HL-60/S4 treated with retinoic acid at 250 ng/mL for 4 days and 3 days (cell line): ENCODE measurements around the gene GPR146.
"Not testable (repeated sequence)": the region's sequence is repeated elsewhere in the genome, so short reads cannot be mapped to it uniquely, and the experiment has no call there.

Source experiments
- in situ Hi-C: fragments of 300-500 bp; cut with MboI; formaldehyde crosslinking; loops from 2 replicates; pipeline ENCODE4 v1.7.0; 2022; ENCODE audit warnings: low sequenced_read_pairs

The GPR146 gene

DNA sequence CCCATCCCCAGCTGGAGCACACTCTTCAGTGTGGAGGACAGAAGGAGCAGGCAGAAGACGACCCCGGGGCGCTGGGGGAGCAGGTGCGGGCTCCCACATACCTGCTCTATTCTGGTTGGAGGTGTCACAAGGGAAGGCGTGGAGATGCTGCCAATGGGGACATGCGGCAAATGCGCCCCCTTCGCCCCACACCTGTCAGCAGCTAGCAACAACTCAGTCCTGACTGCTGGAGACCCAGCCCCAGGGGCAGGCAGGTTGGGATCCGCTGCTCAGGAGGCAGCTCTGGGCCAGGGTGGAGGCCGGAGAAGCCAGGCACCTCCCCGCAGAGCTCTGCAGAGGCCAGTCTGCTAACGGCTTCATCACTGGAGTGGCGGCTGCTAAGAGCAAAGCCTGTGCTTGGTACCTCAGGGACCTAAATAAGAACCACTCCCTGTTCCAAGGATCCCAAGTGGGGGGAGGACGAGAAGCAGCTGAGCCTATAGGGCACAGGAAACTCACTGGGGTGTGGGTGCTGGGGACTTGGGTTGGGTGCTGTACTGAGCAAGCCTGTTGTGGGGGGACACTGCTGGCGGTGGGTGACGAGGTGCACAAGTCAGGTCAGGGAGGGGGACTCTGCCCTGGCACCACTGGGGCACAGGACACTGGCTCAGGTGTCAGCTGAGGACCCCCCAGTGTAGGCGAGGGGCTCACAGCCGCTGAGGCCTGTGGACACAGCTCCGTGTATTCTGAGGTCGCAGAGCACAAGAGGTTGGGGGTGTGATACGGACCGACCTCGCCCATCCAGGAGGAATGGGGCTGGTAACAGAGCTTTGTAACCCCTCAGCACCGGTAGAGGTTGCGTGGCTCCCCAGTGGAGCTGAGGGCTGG is 19.2 kb upstream of the GPR146 start:
- in situ Hi-C loops, result no loop called here

GRCh38 chr7:1025743-1026581 is 18.4 kb upstream of the GPR146 start:
- in situ Hi-C loops, result no loop called here

- in situ Hi-C loops, result no loop called here
These were observed 17.6 kb upstream of the GPR146 start for GRCh38 chr7:1026721-1027161.

DNA sequence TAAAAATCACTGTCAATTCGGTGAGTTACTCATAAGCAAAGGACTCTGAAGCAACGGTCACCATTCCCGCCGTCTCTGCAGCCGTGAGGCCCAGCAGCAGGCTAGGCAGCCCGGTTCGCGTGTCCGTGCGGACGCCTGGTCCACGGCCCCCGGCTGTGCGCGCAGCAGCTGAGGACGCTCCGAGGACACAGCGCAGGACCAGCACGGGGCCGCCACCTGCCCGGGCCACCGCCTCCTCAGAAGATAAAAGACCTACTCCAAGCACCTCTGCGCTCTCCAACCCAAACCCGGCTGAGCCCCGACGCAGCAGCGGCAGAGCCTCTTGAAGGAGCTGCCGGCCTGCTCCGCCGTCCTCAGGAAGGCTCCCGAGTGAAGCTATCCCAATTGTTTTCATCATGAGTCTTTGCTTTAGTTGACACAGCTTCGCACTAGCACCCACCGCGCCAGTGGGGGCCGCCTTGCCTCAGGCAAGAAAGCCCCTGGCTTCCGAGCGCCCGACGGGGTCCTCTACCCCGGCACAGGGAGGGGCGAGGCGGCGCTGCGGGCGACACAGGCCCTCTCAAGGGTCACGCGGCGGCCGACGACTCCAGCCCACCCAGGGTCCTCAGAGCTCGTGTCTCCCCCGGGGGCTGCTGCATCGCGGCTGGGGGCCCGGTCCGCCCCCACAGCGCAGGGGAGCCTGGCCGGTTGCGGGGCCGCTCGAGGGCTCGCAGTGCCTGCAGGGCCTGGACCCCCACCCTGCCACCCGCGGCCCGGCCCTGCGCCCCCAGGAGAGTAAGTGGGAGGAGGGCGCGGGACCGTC is 16.9 kb upstream of the GPR146 start:
- in situ Hi-C loops, result no loop called here

GRCh38 chr7:1028044-1028770 is 16.1 kb upstream of the GPR146 start:
- in situ Hi-C loops, result no loop called here

GRCh38 chr7:1028775-1029636 is 15.3 kb upstream of the GPR146 start:
- in situ Hi-C loops, result no loop called here

- in situ Hi-C loops, result no loop called here
These were observed 14.5 kb upstream of the GPR146 start for GRCh38 chr7:1029637-1030443.

DNA sequence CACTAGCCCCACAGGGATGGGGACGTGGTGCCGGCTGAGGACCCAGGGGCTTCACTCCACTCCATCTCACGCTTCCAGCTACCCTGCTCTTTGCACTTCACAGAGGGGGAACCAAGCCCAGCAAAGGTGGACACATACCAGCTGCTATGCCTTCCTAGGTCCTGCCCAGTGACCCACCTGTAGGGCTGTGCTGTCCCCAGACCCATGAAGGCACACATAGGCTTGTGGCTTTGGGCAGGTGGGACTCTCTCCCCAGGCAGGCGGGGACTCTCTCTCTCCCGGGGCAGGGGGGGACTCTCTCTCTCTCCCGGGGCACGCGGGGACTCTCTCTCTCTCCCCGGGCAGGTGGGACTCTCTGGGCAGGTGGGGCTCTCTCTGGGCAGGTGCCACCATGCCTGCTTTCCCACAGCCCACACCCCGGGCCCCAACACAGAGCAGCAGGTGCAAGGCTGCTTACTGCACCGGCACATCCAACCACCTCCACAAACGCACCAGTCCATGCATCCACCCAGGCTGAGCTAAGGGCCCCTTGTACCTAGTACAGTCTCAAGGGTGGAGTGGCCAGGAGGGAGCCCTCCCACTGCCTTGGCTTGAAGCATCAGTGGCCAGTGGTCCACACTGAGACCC is 13.8 kb upstream of the GPR146 start:
- in situ Hi-C loops, result no loop called here

DNA sequence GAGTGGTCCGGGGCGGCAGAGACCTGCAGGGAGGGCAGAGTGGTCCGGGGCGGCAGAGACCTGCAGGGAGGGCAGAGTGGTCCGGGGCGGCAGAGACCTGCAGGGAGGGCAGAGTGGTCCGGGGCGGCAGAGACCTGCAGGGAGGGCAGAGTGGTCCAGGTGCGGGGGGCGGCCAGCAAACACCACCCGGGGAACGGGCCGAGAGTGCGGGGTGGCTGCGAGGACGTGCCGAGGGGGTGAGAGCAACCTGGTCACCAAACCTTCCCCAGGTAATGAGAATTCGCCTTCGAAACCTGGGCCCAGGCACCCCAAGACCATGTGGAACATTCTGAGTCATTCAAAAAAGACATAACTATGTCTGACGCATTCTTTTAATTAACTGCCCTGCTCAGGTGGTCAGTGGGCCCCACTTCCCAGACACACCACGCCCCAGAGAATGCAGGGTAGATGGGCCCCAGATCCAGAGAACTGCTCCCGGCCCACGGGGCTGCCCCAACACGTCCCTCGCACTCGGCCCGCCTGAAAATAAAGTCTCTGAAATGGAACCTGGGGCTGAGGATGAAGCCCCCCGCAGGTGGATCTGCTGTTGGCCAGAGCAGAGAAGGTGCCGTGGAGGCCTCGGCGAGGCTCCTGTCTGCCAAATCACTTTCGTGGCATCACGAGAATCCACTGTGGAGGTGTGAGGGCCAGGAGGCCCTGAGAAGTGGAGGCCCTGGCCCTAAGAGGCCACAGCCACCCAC is 12.5 kb upstream of the GPR146 start:
- in situ Hi-C loops, result no loop called here

- in situ Hi-C loops, result no loop called here
These were observed 11.7 kb upstream of the GPR146 start for GRCh38 chr7:1032536-1033181.

GRCh38 chr7:1033546-1034145 is 10.7 kb upstream of the GPR146 start:
- in situ Hi-C loops, result no loop called here

GRCh38 chr7:1034769-1035168 is 9.6 kb upstream of the GPR146 start:
- in situ Hi-C loops, result not testable (repeated sequence)

GRCh38 chr7:1036164-1036928 is 8.0 kb upstream of the GPR146 start:
- in situ Hi-C loops, result not testable (repeated sequence)

DNA sequence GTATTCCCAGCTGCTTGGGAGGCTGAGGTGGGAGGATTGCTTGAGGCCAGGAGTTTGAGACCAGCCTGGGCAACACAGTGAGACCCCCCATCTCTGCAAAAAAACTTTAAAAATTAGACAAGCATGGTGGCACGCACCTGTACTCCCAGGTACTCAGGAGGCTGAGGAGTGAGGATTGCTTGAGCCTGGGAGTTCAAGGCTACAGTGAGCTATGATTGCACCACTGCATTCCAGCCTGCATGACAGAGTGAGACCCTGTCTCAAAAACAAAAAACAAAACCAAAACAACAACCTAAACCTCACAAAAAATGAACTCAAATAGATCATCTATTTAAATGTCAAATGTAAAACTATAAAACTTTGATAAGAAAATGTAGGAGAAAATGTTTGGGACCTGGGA is 4.1 kb upstream of the GPR146 start:
- in situ Hi-C loops, result not testable (repeated sequence)

DNA sequence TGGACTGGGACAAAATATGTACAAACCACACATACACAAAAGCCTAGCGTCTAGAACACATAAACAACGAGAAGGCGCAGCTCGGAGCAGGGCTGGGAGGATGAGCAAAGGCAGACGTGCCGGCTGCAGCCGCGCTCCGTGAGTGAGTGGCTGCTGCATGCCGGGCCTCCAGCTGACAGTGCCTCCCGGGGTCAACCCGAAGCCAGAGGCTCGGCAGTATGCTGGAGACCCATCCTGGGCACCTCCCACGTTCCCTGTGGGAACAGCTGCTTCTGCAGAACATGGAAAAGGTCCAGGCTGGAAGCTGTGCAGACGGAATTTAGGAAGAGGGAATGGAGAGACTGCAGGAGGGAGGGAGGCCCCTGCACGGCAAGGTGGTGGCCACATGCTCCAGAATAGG is 3.6 kb upstream of the GPR146 start:
- in situ Hi-C loops, result no loop called here
